Activated CD4-positive, alpha-beta T cell treated with anti-CD3 and anti-CD28 coated beads, Interleukin-2, amount 50 U/mL, for 24 hours (primary cell): ENCODE data around the gene MBOAT1.

Source experiments
- DNase-seq, 2 donors: peaks; one replicate each; pipeline ENCODE4 v3.0.0-alpha.2; 2020; ENCODE audit warnings: low read depth in 1 of 2, low spot score in 1 of 2

MBOAT1 gene

GRCh38 chr6:20235041-20235440, 22.8 kb upstream of the MBOAT1 start:
- no peak for DNase-seq

- DNase-seq: no peak
Measured at GRCh38 chr6:20234136-20234535, 21.9 kb upstream of the MBOAT1 start.

GRCh38 chr6:20233007-20233730, 20.9 kb upstream of the MBOAT1 start:
- DNase-seq: no peak

GRCh38 chr6:20232188-20232587, 19.9 kb upstream of the MBOAT1 start:
- DNase-seq: no peak

GRCh38 chr6:20230401-20231119, 18.3 kb upstream of the MBOAT1 start:
- no peak for DNase-seq

DNA sequence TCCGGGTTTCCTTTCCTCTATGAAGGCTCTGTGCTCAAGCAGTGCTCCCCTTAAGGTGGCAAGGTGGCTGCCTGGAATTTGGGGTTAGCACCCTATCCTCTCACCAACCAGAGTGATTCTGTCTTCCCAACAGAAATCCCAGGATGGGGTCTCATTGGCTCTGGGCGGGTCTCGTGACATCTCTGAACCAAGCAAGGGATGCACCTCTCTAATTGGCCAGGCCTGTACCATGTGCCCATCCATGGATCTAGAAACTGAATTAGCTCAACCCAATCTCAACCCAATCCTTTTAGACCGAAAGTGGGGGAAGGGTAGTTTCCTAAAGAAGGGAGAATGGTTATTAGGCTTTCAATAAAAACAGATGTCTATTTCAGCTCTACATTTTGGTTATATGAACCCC, 17.6 kb upstream of the MBOAT1 start:
- DNase-seq: no peak

- DNase-seq: no peak
Measured at GRCh38 chr6:20227350-20227749, 15.1 kb upstream of the MBOAT1 start.

GRCh38 chr6:20223141-20223540, 10.9 kb upstream of the MBOAT1 start:
- DNase-seq: no peak

- no peak for DNase-seq
Measured at GRCh38 chr6:20221421-20221820, 9.2 kb upstream of the MBOAT1 start.

- no peak for DNase-seq
Measured at GRCh38 chr6:20220359-20220758, 8.1 kb upstream of the MBOAT1 start.

GRCh38 chr6:20217891-20218290, 5.6 kb upstream of the MBOAT1 start:
- no peak for DNase-seq

- DNase-seq: no peak
Measured at GRCh38 chr6:20217324-20217855, 5.1 kb upstream of the MBOAT1 start.

DNA sequence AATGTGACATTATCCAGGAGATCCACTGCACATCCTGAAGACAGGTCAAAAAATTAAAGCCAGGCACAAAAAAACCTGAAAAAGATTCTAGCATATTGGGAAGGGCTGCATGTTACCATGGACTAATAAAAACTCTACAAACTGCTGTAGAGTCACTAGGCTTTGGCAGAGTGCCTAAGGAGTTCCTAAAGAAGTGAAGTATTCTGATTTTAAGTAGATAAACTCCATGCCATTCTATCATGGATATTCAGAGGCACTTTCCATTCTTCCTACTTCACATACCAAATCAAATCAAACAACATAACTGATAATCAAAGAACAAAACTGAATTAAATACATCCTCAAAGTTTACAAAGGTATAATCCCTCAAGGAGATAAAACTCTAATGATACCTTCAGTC, 3.0 kb upstream of the MBOAT1 start:
- DNase-seq: no peak

- DNase-seq: no peak
Measured at GRCh38 chr6:20213271-20213798, 1.1 kb upstream of the MBOAT1 start.

- DNase-seq: no peak
Measured at GRCh38 chr6:20211941-20212391, 303 bp downstream of the MBOAT1 start.

- no peak for DNase-seq
Measured at GRCh38 chr6:20211037-20211940, 980 bp downstream of the MBOAT1 start.

DNA sequence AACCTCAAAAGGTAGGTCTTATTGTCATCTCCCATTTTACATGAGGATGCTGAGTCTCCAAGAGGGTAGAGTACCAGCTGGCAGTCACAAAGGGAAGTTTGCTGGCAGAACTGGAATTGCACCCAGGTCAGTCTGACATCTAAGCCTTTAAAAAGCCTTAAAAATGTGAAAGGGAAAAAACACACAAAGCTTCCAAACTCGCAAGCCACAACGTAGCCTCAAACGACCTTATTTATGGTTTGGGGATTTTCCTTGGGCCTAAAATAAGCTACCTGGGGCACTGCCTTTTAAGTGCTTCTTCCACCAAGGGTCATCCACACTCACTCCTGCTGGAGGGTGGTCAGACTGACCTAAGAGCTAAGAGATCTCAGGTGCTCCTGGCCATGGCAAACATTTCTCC, 2.1 kb downstream of the MBOAT1 start:
- no peak for DNase-seq

- DNase-seq: no peak
Measured at GRCh38 chr6:20208687-20209378, 3.4 kb downstream of the MBOAT1 start.

GRCh38 chr6:20207088-20207418, 5.2 kb downstream of the MBOAT1 start:
- no peak for DNase-seq

- no peak for DNase-seq
Measured at GRCh38 chr6:20205722-20206161, 6.5 kb downstream of the MBOAT1 start.

- no peak for DNase-seq
Measured at GRCh38 chr6:20204512-20204894, 7.8 kb downstream of the MBOAT1 start.
